K562 (cell line): ENCODE data around the gene RASSF3. TPM values are rescaled to one million over a fixed set of nuclear protein-coding genes. Genes with fewer than 3 reads are reported as not detected.

Source experiments
- ATAC-seq: fragments of 200-7000 bp; cut with Tn5 transposase; 3 replicates; pipeline ENCODE4 v1.9.1; 2020; ENCODE audit warnings: moderate library complexity
- BruUV-seq: library from RNA; stranded (reverse); fragments of 400-500 nt; replicated peaks from 2 replicates; lab custom pipeline; 2021; lab: Mats Ljungman, UMichigan
- CTCF ChIA-PET: fragments of 300-600 bp; formaldehyde crosslinking; extraction: SDS; loops from one replicate; lab custom pipeline; 2021; ENCODE audit warnings: low intra/inter-chr PET ratio; lab: Yijun Ruan, JAX
- POLR2A ChIA-PET: fragments of 300-600, 350-650 bp; sonication (Branson Sonifier 250); formaldehyde crosslinking; extraction: SDS; loops from one replicate; lab custom pipeline; 2021; ENCODE audit warnings: antibody characterized with exemption, inconsistent platforms; lab: Yijun Ruan, JAX
- DNase-seq, 4 experiments: peaks; one replicate each; pipeline versions ENCODE4 v3.0.0 to v3.0.0-alpha.2; 2011 to 2018; ENCODE audit warnings: low spot score in 3 of 4, mixed read lengths in 3 of 4; ENCODE audit errors: extremely low read depth in 1 of 4
- FAIRE-seq: peaks from 2 replicates; lab custom pipeline; 2011; peaks lifted over from hg19 to GRCh38; lab: Jason Lieb, UNC
- H2AFZ ChIP-seq: 2 replicates; pipeline ENCODE4 v1.6.0; 2011; ENCODE audit warnings: low read depth, low read length, control low read depth, inconsistent platforms
- H3K27ac ChIP-seq: fragments of 200-600 bp; 3 replicates; pipeline ENCODE4 v1.8.0; 2011; ENCODE audit warnings: low read depth, mild to moderate bottlenecking, control low read depth, inconsistent platforms, low read length, moderate library complexity, mixed read lengths; ENCODE audit errors: extremely low read depth
- H3K27me3 ChIP-seq, 2 experiments: fragments of 300-600 bp in 1 of 2; 2 replicates in 1 of 2; 3 replicates in 1 of 2; pipeline versions ENCODE4 v1.6.0 to v1.8.0; 2011; ENCODE audit warnings: inconsistent platforms in 2 of 2, low read length in 2 of 2, mild to moderate bottlenecking in 1 of 2, mixed read lengths in 1 of 2, moderate library complexity in 1 of 2; ENCODE audit not compliant: control insufficient read depth in 2 of 2, insufficient read depth in 2 of 2
- H3K36me3 ChIP-seq: fragments of 300-600 bp; 3 replicates; pipeline ENCODE4 v1.8.0; 2011; ENCODE audit warnings: mild to moderate bottlenecking, low read length, inconsistent platforms; ENCODE audit not compliant: control insufficient read depth, insufficient read depth
- H3K4me1 ChIP-seq, 2 experiments: fragments of 200-600 bp in 1 of 2; replicated peaks in 1 of 2; 2 replicates in 1 of 2; 3 replicates in 1 of 2; pipeline versions ENCODE4 v1.5.1 to v1.8.0; 2011; ENCODE audit warnings: inconsistent platforms in 2 of 2, low read length in 2 of 2, mild to moderate bottlenecking in 1 of 2, mixed read lengths in 1 of 2, moderate library complexity in 1 of 2; ENCODE audit not compliant: control insufficient read depth in 2 of 2, insufficient read depth in 2 of 2
- H3K4me2 ChIP-seq: 2 replicates; pipeline ENCODE4 v1.6.1; 2011; ENCODE audit warnings: low read length, control low read depth, inconsistent platforms, mixed read lengths; ENCODE audit not compliant: insufficient read depth
- H3K4me3 ChIP-seq: fragments of 200-600 bp; sonication (generic), shearing (Covaris generic); 2 replicates; pipeline ENCODE4 v1.5.1; 2016; ENCODE audit warnings: control low read depth, inconsistent platforms
- H3K79me2 ChIP-seq: fragments of 200-600 bp; 3 replicates; pipeline ENCODE4 v1.8.0; 2011; ENCODE audit warnings: low read length, inconsistent platforms; ENCODE audit not compliant: control insufficient read depth, insufficient read depth
- H3K9ac ChIP-seq, 2 experiments: 2 replicates each; pipeline versions ENCODE4 v1.6.0 to v1.6.1; 2011; ENCODE audit warnings: low read depth in 2 of 2, low read length in 2 of 2, control low read depth in 1 of 2, inconsistent platforms in 1 of 2, mild to moderate bottlenecking in 1 of 2, mixed read lengths in 1 of 2; ENCODE audit not compliant: insufficient read depth in 1 of 2
- H3K9me1 ChIP-seq: one replicate; pipeline ENCODE4 v1.6.0; 2011; ENCODE audit warnings: inconsistent platforms, mild to moderate bottlenecking, low read length, moderate library complexity; ENCODE audit not compliant: control insufficient read depth, insufficient read depth
- H3K9me3 ChIP-seq: replicated peaks from 2 replicates; pipeline ENCODE4 v1.5.1; 2011; ENCODE audit warnings: low read depth, low read length, inconsistent platforms; ENCODE audit not compliant: control insufficient read depth, insufficient read depth
- H4K20me1 ChIP-seq: replicated peaks from 2 replicates; pipeline ENCODE4 v1.6.1; 2011; ENCODE audit warnings: low read length, inconsistent platforms, mixed read lengths; ENCODE audit not compliant: control insufficient read depth, insufficient read depth
- BCOR ChIP-seq: fragments of 450-650 bp; IDR thresholded peaks from 2 replicates; pipeline ENCODE4 v1.6.1; 2016
- CSDE1 ChIP-seq, 2 experiments: fragments of 450-650 bp; IDR thresholded peaks; 2 replicates each; pipeline ENCODE4 v1.6.1; 2016; ENCODE audit warnings: mild to moderate bottlenecking in 1 of 2
- FUS ChIP-seq: fragments of 200-400 bp; formaldehyde crosslinking; optimal IDR thresholded peaks from 2 replicates; pipeline ENCODE3; 2017; ENCODE audit warnings: low read depth, low read length
- KLF13 ChIP-seq: fragments of 450-650 bp; IDR thresholded peaks from 2 replicates; pipeline ENCODE4 v1.6.1; 2016; ENCODE audit warnings: missing genetic modification characterization, low read depth, mild to moderate bottlenecking, missing compliant biosample characterization, moderate library complexity, borderline replicate concordance
- PCBP2 ChIP-seq: fragments of 200-400 bp; formaldehyde crosslinking; IDR thresholded peaks from 2 replicates; pipeline ENCODE4 v1.6.1; 2018; ENCODE audit warnings: low read length, low read depth, mild to moderate bottlenecking, moderate library complexity; ENCODE audit not compliant: poor library complexity, severe bottlenecking
- SNRNP70 ChIP-seq: fragments of 200-400 bp; formaldehyde crosslinking; optimal IDR thresholded peaks from 2 replicates; pipeline ENCODE3; 2017; ENCODE audit warnings: low read depth, low read length
- SREBF1 ChIP-seq: fragments of 150-350 bp; IDR thresholded peaks from 2 replicates; pipeline ENCODE4 v1.6.1; 2014; ENCODE audit warnings: antibody characterized with exemption, low read depth, low read length, borderline replicate concordance
- TAF1 ChIP-seq: IDR thresholded peaks from 2 replicates; pipeline ENCODE4 v1.6.1; 2011; ENCODE audit warnings: mild to moderate bottlenecking, low read length, moderate library complexity; ENCODE audit not compliant: insufficient read depth, control insufficient read depth, severe bottlenecking; ENCODE audit errors: extremely low read depth
- ZNF408 ChIP-seq: fragments of 250-450 bp; sonication (Bioruptor Pico); IDR thresholded peaks from 2 replicates; pipeline ENCODE4 v1.4.0; 2020; ENCODE audit warnings: low read depth, mild to moderate bottlenecking, moderate library complexity
- ZNF518B ChIP-seq: fragments of 250-450 bp; sonication (Bioruptor Pico); IDR thresholded peaks from 2 replicates; pipeline ENCODE4 v1.5.0; 2021; ENCODE audit warnings: mild to moderate bottlenecking, moderate library complexity
- ZNF583 ChIP-seq: fragments of 250-450 bp; sonication (Bioruptor Pico); IDR thresholded peaks from 2 replicates; pipeline ENCODE4 v1.4.0; 2020
- WGBS: fragments of 100-300 bp; shearing (Covaris generic); methylation state at CpG from one replicate; pipeline ENCODE4 v1.1.6; 2016; ENCODE audit warnings: low coverage, mixed read lengths; ENCODE audit not compliant: insufficient coverage; ENCODE audit errors: missing lambda C conversion rate; 5-methylcytosine and 5-hydroxymethylcytosine counted together
- in situ Hi-C: fragments of 300-500 bp; cut with MboI; formaldehyde crosslinking; loops from 4 replicates; pipeline ENCODE4 v1.15.0; 2018; ENCODE audit warnings: inconsistent platforms, mixed read lengths
- intact Hi-C: fragments of 100-400 bp; cut with micrococcal nuclease; formaldehyde crosslinking; loops from 2 replicates; pipeline ENCODE4 v1.14.2; 2022
- polyA plus RNA-seq, 8 experiments: library from polyadenylated mRNA; depleted of rRNA in 4 of 8; stranded (reverse) in 5 of 8; unstranded in 3 of 8; fragments of >200 nt; fragmentation: Nextera tagmentation in 2 of 8; fragmentation: Illumina TruSeq in 1 of 8; extraction: Ambion mirVana in 2 of 8; extraction: Trizol in 1 of 8; gene quantifications; 2 replicates each; pipeline versions ENCODE4 v1.2.1 to v1.2.3, GENCODE V29; 2011 to 2014; ENCODE audit warnings: inconsistent platforms in 1 of 8, missing spikeins in 1 of 8
- total RNA-seq, 7 experiments: library from RNA; depleted of rRNA in 6 of 7; stranded (reverse); fragments of >200 nt in 6 of 7; fragmentation: Illumina TruSeq in 2 of 7; extraction: Trizol in 2 of 7; gene quantifications; 2 replicates each; pipeline versions ENCODE4 v1.2.1 to v1.2.3, GENCODE V29; 2011 to 2021; ENCODE audit warnings: low replicate concordance in 1 of 7
- TF ChIP-seq, protein P1 (sequence below): IDR thresholded peaks from 3 replicates; pipeline ENCODE4 v1.6.1; 2011; ENCODE audit warnings: borderline replicate concordance, mild to moderate bottlenecking, moderate library complexity; ENCODE audit not compliant: insufficient read length; ENCODE audit errors: extremely low read depth

Gene RASSF3
- total and polyA plus RNA-seq, 9 of the 15 experiments (the other 6 are each of a cell fraction or from before 2014, with no cell fraction given), result 3.7 to 39.2 (median 20.2) TPM

- in situ Hi-C loops (no loop called here), intact Hi-C loops (no loop called here)
- Histone ChIP-seq H3K4me3 (no peak overlapping the region), H3K36me3 (peaks cover 6% of the 10 kb centered on the region; the same call in 1 of the 3 replicates), H3K9ac (no peak overlapping the region), H3K79me2 (peaks cover 86% of the 10 kb centered on the region), H3K4me1 (peaks cover 26 to 44% of the 10 kb centered on the region in 2 experiments), H3K9me3 (no peaks in the 10 kb centered on the region), H3K9me1 (no peaks in the 10 kb centered on the region), H3K27me3 (no peaks in the 10 kb centered on the region), H2AFZ (no peak overlapping the region), H3K27ac (no peak overlapping the region), H4K20me1 (no peaks in the 10 kb centered on the region), H3K4me2 (no peak overlapping the region)
- DNase-seq (no peak), FAIRE-seq (no peak), ATAC-seq (no peak)
- ChIA-PET CTCF (interaction anchor here (0.6 kb wide), 1 partner anchor 17 kb away, joined by 3 read pairs; no protein-coding TSS in a partner anchor), POLR2A (interaction anchor here (0.6 to 1.9 kb wide), 2 partner anchors 16 to 43 kb away, joined by 3 to 5 read pairs; no protein-coding TSS in a partner anchor)
- BruUV-seq, result no TSS peak
- WGBS, result 83% methylated on average over 1 of the region's 2 CpGs
- TF ChIP-seq ZNF518B (CRISPR knock-in tag), result no peak
- TF ChIP-seq SREBF1, result no peak
- no peak for TF ChIP-seq FUS
- no peak for TF ChIP-seq ZNF583 (CRISPR knock-in tag)
- TF ChIP-seq ZNF408 (CRISPR knock-in tag), result no peak
- TF ChIP-seq CSDE1 (IDR thresholded peaks at IDR 0.05), result no peak
- TF ChIP-seq, protein P1, sequence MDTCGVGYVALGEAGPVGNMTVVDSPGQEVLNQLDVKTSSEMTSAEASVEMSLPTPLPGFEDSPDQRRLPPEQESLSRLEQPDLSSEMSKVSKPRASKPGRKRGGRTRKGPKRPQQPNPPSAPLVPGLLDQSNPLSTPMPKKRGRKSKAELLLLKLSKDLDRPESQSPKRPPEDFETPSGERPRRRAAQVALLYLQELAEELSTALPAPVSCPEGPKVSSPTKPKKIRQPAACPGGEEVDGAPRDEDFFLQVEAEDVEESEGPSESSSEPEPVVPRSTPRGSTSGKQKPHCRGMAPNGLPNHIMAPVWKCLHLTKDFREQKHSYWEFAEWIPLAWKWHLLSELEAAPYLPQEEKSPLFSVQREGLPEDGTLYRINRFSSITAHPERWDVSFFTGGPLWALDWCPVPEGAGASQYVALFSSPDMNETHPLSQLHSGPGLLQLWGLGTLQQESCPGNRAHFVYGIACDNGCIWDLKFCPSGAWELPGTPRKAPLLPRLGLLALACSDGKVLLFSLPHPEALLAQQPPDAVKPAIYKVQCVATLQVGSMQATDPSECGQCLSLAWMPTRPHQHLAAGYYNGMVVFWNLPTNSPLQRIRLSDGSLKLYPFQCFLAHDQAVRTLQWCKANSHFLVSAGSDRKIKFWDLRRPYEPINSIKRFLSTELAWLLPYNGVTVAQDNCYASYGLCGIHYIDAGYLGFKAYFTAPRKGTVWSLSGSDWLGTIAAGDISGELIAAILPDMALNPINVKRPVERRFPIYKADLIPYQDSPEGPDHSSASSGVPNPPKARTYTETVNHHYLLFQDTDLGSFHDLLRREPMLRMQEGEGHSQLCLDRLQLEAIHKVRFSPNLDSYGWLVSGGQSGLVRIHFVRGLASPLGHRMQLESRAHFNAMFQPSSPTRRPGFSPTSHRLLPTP, result no peak
- no peak for TF ChIP-seq SNRNP70
- no peak for TF ChIP-seq KLF13 (tag)
- no peak for TF ChIP-seq PCBP2
- no peak for TF ChIP-seq BCOR
- TF ChIP-seq TAF1, result no peak
Measured at GRCh38 chr12:64678248-64678647, 68.0 kb downstream of the RASSF3 start.
